Endodermal cell (in vitro differentiated cells): ENCODE results near the gene ARL15. TPM values are rescaled to one million over a fixed set of nuclear protein-coding genes. Genes with fewer than 3 reads are reported as not detected.

Source experiments
- DNase-seq: peaks from one replicate; pipeline ENCODE4 v3.0.0-alpha.2; 2017
- H3K27ac ChIP-seq: 2 replicates; pipeline ENCODE4 v1.5.1; 2013; ENCODE audit warnings: mild to moderate bottlenecking, low read depth, low read length, moderate library complexity
- H3K27me3 ChIP-seq: 2 replicates; pipeline ENCODE4 v1.6.1; 2013; ENCODE audit warnings: mild to moderate bottlenecking, low read length, moderate library complexity; ENCODE audit not compliant: insufficient read depth, control insufficient read depth, poor library complexity, severe bottlenecking
- H3K36me3 ChIP-seq: 2 replicates; pipeline ENCODE4 v1.7.0; 2013; ENCODE audit warnings: mild to moderate bottlenecking, low read length, moderate library complexity; ENCODE audit not compliant: control insufficient read depth, insufficient read depth
- H3K4me1 ChIP-seq: one replicate; pipeline ENCODE4 v1.7.0; 2013; ENCODE audit warnings: low read length; ENCODE audit not compliant: control insufficient read depth, insufficient read depth
- H3K4me3 ChIP-seq: 2 replicates; pipeline ENCODE4 v1.5.1; 2013; ENCODE audit warnings: mild to moderate bottlenecking, low read length, moderate library complexity
- H3K9ac ChIP-seq: 2 replicates; pipeline ENCODE4 v1.6.1; 2013; ENCODE audit warnings: mild to moderate bottlenecking, low read length, moderate library complexity; ENCODE audit not compliant: poor library complexity, severe bottlenecking; ENCODE audit errors: extremely low read depth
- H3K9me3 ChIP-seq: 2 replicates; pipeline ENCODE4 v1.6.1; 2013; ENCODE audit warnings: mild to moderate bottlenecking, low read length, moderate library complexity; ENCODE audit not compliant: control insufficient read depth
- H3K27ac Mint-ChIP-seq: 2 replicates; pipeline ENCODE4 v1.8.0; 2020; ENCODE audit warnings: mixed read lengths
- H3K27me3 Mint-ChIP-seq: 2 replicates; pipeline ENCODE4 v1.8.0; 2021; ENCODE audit warnings: mild to moderate bottlenecking, mixed read lengths; ENCODE audit not compliant: insufficient read depth
- H3K36me3 Mint-ChIP-seq: 2 replicates; pipeline ENCODE4 v1.8.0; 2020; ENCODE audit warnings: low read depth, mixed read lengths
- H3K4me1 Mint-ChIP-seq: 2 replicates; pipeline ENCODE4 v1.8.0; 2020; ENCODE audit warnings: mixed read lengths
- H3K4me3 Mint-ChIP-seq: 2 replicates; pipeline ENCODE4 v1.8.0; 2020; ENCODE audit warnings: mild to moderate bottlenecking, moderate library complexity, mixed read lengths
- H3K9me3 Mint-ChIP-seq: 2 replicates; pipeline ENCODE4 v1.8.0; 2020; ENCODE audit warnings: mild to moderate bottlenecking, mixed read lengths
- WGBS, 2 experiments: methylation state at CpG; one replicate each; pipeline versions ENCODE4 v1.1.5 to v1.1.7; 2013; ENCODE audit warnings: missing lambda C conversion rate in 2 of 2, mixed read lengths in 1 of 2; ENCODE audit not compliant: insufficient coverage in 1 of 2, insufficient read length in 1 of 2; 5-methylcytosine and 5-hydroxymethylcytosine counted together
- total RNA-seq, 2 donors: library from RNA; stranded (reverse); fragmentation: NEBNext Ultra II Directional in 1 of 2; extraction: Animal tissue kit (Norgen Biotek cat#: 25700) in 1 of 2; gene quantifications; 2 replicates in 1 of 2; 3 replicates in 1 of 2; pipeline ENCODE4 v1.2.1, GENCODE V29; 2021
- TF ChIP-seq, protein P1 (sequence below): fragments of 200-600 bp; sonication (generic); conservative IDR thresholded peaks from 2 replicates; pipeline ENCODE4 v1.5.0; 2021; ENCODE audit warnings: antibody characterized with exemption, mild to moderate bottlenecking

Gene ARL15
- total RNA-seq, 2 donors from 2014 or later = 23.3 to 24.0 TPM

- Histone ChIP-seq H3K4me1 (peaks cover 8% of the 10 kb centered on the region), H3K36me3 (no peaks in the 10 kb centered on the region), H3K27me3 (no peaks in the 10 kb centered on the region), H3K9ac (no peak overlapping the region), H3K27ac (peak overlapping the region; percentile 56), H3K4me3 (no peak overlapping the region), H3K9me3 (no peaks in the 10 kb centered on the region)
- peaks cover 46% of the 10 kb centered on the region for H3K4me1 Mint-ChIP-seq
- no peak overlapping the region for H3K4me3 Mint-ChIP-seq
- H3K27ac Mint-ChIP-seq = no peak overlapping the region
- no peaks in the 10 kb centered on the region for H3K9me3 Mint-ChIP-seq
- WGBS, 2 experiments = 95 to 97% methylated on average over 2 of the region's 2 CpGs
- DNase-seq = no peak
- H3K36me3 Mint-ChIP-seq = no peaks in the 10 kb centered on the region
- TF ChIP-seq, protein P1, sequence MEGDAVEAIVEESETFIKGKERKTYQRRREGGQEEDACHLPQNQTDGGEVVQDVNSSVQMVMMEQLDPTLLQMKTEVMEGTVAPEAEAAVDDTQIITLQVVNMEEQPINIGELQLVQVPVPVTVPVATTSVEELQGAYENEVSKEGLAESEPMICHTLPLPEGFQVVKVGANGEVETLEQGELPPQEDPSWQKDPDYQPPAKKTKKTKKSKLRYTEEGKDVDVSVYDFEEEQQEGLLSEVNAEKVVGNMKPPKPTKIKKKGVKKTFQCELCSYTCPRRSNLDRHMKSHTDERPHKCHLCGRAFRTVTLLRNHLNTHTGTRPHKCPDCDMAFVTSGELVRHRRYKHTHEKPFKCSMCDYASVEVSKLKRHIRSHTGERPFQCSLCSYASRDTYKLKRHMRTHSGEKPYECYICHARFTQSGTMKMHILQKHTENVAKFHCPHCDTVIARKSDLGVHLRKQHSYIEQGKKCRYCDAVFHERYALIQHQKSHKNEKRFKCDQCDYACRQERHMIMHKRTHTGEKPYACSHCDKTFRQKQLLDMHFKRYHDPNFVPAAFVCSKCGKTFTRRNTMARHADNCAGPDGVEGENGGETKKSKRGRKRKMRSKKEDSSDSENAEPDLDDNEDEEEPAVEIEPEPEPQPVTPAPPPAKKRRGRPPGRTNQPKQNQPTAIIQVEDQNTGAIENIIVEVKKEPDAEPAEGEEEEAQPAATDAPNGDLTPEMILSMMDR = no peak
- no peaks in the 10 kb centered on the region for H3K27me3 Mint-ChIP-seq
Observed at GRCh38 chr5:54148858-54149257, 161.5 kb downstream of the ARL15 start.

DNA sequence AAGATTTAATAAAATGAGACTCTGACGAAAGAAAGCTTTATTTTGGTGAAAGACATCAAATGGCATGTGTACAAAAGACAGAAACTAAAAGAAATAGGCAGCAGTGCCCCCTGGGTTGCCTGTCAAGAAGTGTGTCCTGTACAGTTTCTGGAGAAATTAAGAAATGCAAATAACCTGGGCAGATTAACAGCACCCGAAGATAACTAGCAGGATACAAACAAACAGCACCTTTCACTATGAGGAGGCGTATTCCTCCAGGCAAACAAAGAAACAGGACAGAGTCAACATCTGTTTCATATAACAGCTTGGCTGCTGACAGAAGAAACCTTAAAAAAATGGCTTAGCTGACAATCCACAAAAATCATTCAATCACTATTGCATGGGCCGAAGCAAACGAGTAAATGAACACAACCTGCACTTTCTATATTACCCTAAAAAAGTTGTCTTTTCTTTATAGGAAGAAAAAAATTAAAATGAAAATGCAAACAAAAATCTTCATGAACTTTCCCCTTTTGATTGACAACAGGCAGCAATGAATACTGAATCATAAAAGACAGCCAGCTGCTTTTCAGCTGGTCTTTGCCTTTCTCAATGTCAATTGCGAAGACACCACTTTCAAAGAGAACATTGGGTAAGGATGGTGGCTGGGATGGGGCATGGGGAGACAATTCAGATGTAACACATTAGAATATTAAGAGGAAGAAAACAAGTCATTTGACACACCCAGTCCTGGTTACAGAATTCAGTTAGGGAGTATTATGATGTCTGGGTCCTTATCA, 162.1 kb downstream of the ARL15 start:
- TF ChIP-seq, protein P1 = no peak
- Histone ChIP-seq H3K9ac (no peak overlapping the region), H3K4me3 (no peak overlapping the region), H3K9me3 (no peaks in the 10 kb centered on the region), H3K27me3 (no peaks in the 10 kb centered on the region), H3K27ac (peak overlapping the region; percentile 56), H3K4me1 (peaks cover 8% of the 10 kb centered on the region), H3K36me3 (no peaks in the 10 kb centered on the region)
- Mint-ChIP-seq H3K36me3 (no peaks in the 10 kb centered on the region), H3K4me1 (peaks cover 46% of the 10 kb centered on the region), H3K4me3 (no peak overlapping the region), H3K27me3 (no peaks in the 10 kb centered on the region), H3K27ac (peak overlapping the region; percentile 10), H3K9me3 (no peaks in the 10 kb centered on the region)
- no peak for DNase-seq
- 84 to 100% methylated on average over 2 to 6 of the region's 6 CpGs for WGBS, 2 experiments

DNA sequence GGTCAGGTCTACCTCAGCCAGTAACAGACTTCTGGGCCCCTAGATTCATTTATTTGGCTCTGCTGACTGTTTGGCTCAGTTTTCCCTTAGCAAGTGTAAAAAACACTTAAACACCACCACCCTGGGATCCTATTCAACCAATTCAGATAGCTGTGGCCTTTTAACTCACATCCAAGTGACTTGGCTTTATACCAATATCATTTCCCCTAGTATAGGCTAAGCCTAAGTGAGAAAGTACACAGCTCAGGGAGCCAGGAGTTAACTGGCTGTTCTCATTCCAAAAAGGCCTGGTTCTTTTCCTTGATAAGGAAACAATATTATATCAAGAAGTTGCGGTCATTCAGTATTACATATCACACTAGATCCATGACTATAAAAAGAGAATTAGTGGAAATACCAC, 163.5 kb downstream of the ARL15 start:
- no peak overlapping the region for H3K4me3 Mint-ChIP-seq
- Histone ChIP-seq H3K36me3 (no peaks in the 10 kb centered on the region), H3K9me3 (no peaks in the 10 kb centered on the region), H3K27ac (no peak overlapping the region), H3K9ac (no peak overlapping the region), H3K4me1 (peaks cover 8% of the 10 kb centered on the region), H3K27me3 (no peaks in the 10 kb centered on the region), H3K4me3 (no peak overlapping the region)
- DNase-seq = no peak
- TF ChIP-seq, protein P1 = no peak
- H3K27ac Mint-ChIP-seq = peak overlapping the region; percentile 18
- peaks cover 44% of the 10 kb centered on the region for H3K4me1 Mint-ChIP-seq
- 90% methylated on average over 1 of the region's 1 CpG; no CpG with 5 or more reads in 1 of the 2 experiments for WGBS, 2 experiments
- no peaks in the 10 kb centered on the region for H3K36me3 Mint-ChIP-seq
- no peaks in the 10 kb centered on the region for H3K9me3 Mint-ChIP-seq
- H3K27me3 Mint-ChIP-seq = no peaks in the 10 kb centered on the region
